ENCODE measurements around the gene ATP4B.
"Not testable (repeated sequence)": the region's sequence is repeated elsewhere in the genome, so short reads cannot be mapped to it uniquely, and the experiment has no call there.

The ATP4B gene

DNA sequence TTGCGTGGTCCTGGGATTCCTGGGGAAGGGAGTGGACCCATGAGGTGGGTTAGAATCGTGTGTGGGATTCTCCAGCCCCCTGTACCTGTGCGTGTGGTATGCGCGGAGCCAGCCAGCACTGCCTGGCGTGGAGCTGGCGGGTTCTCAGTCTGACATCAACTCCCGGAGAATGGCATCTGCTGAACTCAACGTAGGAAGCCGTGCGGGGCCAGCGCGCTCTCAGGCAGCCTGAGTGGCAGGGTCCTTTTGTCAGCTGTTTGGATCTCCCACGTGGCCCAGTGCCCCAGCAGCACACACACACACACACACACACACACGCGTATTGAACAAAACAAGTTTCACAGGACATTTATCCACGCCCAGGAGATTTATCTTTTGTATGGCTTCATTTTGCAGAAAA lies 28.1 kb downstream of the ATP4B start:
- H3K27me3 ChIP-seq (ENCODE audit: control insufficient read depth, insufficient read depth, low read length), result no peaks in the 10 kb centered on the region
- H3K4me1 ChIP-seq (ENCODE audit: control insufficient read depth, insufficient read depth, low read length), result no peaks in the 10 kb centered on the region
- H3K27ac ChIP-seq (ENCODE audit: low read depth, low read length), result no peak overlapping the region
- no peak overlapping the region for H3K9ac ChIP-seq (ENCODE audit: low read length)
- H3K9me3 ChIP-seq (ENCODE audit: control insufficient read depth, insufficient read depth, low read depth, low read length), result no peaks in the 10 kb centered on the region
- H3K36me3 ChIP-seq (ENCODE audit: control insufficient read depth, insufficient read depth, low read length), result peaks cover 95% of the 10 kb centered on the region
- no peak overlapping the region for H3K4me3 ChIP-seq (ENCODE audit: low read depth, low read length)

DNA sequence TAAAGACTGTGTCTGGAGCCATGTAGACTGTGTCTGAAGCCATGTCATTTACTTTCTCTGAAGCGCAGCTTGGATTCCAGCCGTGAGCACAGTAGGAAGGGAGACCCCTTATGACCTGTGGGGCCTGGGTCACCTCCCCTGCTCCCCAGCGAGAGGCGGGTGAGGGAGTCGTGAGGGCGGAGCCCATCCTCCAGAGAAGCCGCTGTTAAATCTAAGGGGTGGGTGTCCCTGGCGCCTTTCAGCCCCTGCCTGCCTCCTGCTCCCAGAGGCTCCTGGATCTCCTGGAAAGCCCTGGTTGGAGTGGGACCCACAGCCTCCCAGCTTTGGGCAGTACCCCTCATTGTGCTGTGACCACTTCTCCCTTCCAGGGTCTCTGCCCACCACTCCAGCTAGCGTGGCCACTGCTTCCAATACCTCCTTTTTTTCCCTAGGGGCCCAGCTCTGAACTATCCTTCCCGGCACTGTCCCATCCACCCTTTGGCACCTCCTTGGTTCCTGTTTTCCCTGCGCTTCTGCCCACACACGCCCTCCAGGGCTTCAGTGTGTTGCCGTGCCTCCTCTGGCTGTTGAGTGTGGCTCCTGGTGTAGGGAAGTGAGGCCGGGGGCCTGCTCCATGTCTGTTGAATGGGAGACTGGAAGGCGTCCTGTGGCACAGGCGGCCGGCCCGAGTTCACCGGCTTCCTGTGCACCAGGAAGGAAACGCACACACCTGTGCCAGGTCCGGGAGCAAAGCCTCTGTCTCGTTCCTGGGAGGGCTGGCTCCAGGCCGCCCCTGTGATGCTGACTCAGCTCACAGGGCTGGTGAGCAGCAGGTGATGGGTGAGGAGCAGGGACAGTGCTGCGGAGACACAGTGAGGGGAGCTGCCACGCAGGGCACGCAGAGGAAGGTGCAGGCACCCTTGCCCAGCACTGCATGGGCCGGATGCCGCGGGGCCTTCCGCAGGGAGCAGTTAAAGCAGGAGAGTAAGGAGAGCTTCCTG lies 29.4 kb downstream of the ATP4B start:
- H3K9ac ChIP-seq (ENCODE audit: low read length), result no peak overlapping the region
- H3K9me3 ChIP-seq (ENCODE audit: control insufficient read depth, insufficient read depth, low read depth, low read length), result no peaks in the 10 kb centered on the region
- no peak overlapping the region for H3K27ac ChIP-seq (ENCODE audit: low read depth, low read length)
- H3K4me1 ChIP-seq (ENCODE audit: control insufficient read depth, insufficient read depth, low read length), result no peaks in the 10 kb centered on the region
- peaks cover 95% of the 10 kb centered on the region for H3K36me3 ChIP-seq (ENCODE audit: control insufficient read depth, insufficient read depth, low read length)
- no peaks in the 10 kb centered on the region for H3K27me3 ChIP-seq (ENCODE audit: control insufficient read depth, insufficient read depth, low read length)
- no peak overlapping the region for H3K4me3 ChIP-seq (ENCODE audit: low read depth, low read length)

DNA sequence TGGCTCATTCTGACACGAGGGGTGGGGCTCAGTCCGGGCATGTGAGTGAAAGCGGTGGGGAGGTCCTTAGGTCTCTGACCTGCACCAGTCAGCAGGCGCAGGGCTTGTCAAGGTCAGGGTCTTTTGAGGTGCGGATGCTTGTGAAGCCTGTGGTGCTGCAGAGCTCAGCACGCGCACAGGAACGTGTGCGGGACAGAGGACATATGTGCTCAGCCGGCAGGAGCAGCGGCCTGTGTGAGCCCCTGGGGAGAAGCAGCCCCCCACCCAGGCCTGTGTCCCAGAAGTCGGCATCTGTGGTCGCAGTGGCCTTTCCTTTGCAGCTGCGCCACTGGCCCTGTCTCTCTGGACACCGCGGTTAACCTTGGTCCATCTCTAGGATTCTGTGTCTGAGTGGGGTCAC lies 30.9 kb downstream of the ATP4B start:
- Histone ChIP-seq H3K4me3 (ENCODE audit: low read depth, low read length) (no peak overlapping the region), H3K27ac (ENCODE audit: low read depth, low read length) (no peak overlapping the region), H3K36me3 (ENCODE audit: control insufficient read depth, insufficient read depth, low read length) (peaks cover 94% of the 10 kb centered on the region)

DNA sequence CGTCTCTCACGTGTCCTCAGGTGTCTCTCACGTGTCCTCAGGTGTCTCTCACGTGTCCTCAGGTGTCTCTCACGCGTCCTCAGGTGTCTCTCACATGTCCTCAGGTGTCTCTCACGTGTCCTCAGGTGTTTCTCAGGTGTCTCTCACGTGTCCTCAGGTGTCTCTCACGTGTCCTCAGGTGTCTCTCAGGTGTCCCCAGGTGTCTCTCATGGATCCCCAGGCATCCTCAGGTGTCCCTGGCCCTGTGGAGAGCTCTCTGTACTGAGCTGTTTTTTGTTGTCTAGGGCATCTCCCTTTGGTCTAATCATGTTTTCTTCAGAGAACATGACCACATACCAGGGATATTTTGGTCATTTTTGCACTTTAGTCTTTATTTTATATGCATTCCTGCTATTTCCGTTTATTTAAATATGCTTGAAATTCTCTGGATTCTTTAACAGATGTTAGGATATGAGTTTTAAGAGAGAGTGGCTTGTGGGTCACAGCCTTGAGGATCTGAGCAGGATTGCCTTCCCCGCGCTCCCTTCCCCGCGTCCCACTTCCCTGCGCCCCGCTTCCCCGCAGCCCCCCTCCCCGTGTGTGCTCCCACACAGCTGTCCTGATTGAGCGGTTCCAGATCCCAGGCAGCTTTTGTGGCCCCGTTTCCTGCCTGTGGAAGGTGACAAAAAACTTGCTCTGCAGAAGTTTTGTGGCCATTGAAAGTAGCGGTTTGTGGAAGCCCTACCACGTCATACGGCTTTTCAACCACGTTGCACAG lies 31.9 kb downstream of the ATP4B start:
- peaks cover 84% of the 10 kb centered on the region for H3K36me3 ChIP-seq (ENCODE audit: control insufficient read depth, insufficient read depth, low read length)
- H3K4me1 ChIP-seq (ENCODE audit: control insufficient read depth, insufficient read depth, low read length), result no peaks in the 10 kb centered on the region
- H3K4me3 ChIP-seq (ENCODE audit: low read depth, low read length), result no peak overlapping the region
- H3K9ac ChIP-seq (ENCODE audit: low read length), result no peak overlapping the region
- H3K27ac ChIP-seq (ENCODE audit: low read depth, low read length), result no peak overlapping the region
- no peaks in the 10 kb centered on the region for H3K27me3 ChIP-seq (ENCODE audit: control insufficient read depth, insufficient read depth, low read length)
- H3K9me3 ChIP-seq (ENCODE audit: control insufficient read depth, insufficient read depth, low read depth, low read length), result no peaks in the 10 kb centered on the region

More for the DNA sequence above, 30.9 kb downstream of the ATP4B start:
- no peaks in the 10 kb centered on the region for H3K9me3 ChIP-seq (ENCODE audit: control insufficient read depth, insufficient read depth, low read depth, low read length)
- no peaks in the 10 kb centered on the region for H3K27me3 ChIP-seq (ENCODE audit: control insufficient read depth, insufficient read depth, low read length)
- H3K4me1 ChIP-seq (ENCODE audit: control insufficient read depth, insufficient read depth, low read length), result no peaks in the 10 kb centered on the region
- H3K9ac ChIP-seq (ENCODE audit: low read length), result no peak overlapping the region

- not testable (repeated sequence) for H3K27ac ChIP-seq (ENCODE audit: low read depth, low read length); H3K9ac ChIP-seq (ENCODE audit: low read length); H3K27me3 ChIP-seq (ENCODE audit: control insufficient read depth, insufficient read depth, low read length); H3K9me3 ChIP-seq (ENCODE audit: control insufficient read depth, insufficient read depth, low read depth, low read length); H3K4me3 ChIP-seq (ENCODE audit: low read depth, low read length); H3K4me1 ChIP-seq (ENCODE audit: control insufficient read depth, insufficient read depth, low read length)
- peaks cover 73% of the 10 kb centered on the region for H3K36me3 ChIP-seq (ENCODE audit: control insufficient read depth, insufficient read depth, low read length)
Measured at GRCh38 chr13:113624640-113625304, 33.2 kb downstream of the ATP4B start.

DNA sequence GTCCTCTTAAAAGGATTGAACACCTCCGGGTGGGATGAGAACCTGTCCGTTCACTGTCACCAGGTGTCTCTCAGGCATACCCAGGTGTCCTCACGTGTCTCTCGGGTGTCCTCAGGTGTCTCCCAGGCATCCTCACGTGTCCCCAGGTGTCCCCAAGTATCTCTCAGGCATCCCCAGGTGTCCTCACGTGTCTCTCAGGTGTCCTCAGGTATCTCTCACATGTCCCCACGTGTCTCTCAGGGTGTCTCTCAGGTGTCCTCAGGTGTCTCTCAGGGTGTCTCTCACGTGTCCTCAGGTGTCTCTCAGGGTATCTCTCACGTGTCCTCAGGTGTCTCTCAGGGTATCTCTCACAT lies 33.8 kb downstream of the ATP4B start:
- Histone ChIP-seq H3K27ac (ENCODE audit: low read depth, low read length) (no peak overlapping the region), H3K36me3 (ENCODE audit: control insufficient read depth, insufficient read depth, low read length) (peaks cover 67% of the 10 kb centered on the region), H3K27me3 (ENCODE audit: control insufficient read depth, insufficient read depth, low read length) (no peaks in the 10 kb centered on the region), H3K9ac (ENCODE audit: low read length) (no peak overlapping the region), H3K4me3 (ENCODE audit: low read depth, low read length) (no peak overlapping the region), H3K9me3 (ENCODE audit: control insufficient read depth, insufficient read depth, low read depth, low read length) (no peaks in the 10 kb centered on the region), H3K4me1 (ENCODE audit: control insufficient read depth, insufficient read depth, low read length) (no peaks in the 10 kb centered on the region)

GRCh38 chr13:113623491-113624234 lies 34.3 kb downstream of the ATP4B start:
- H3K27me3 ChIP-seq (ENCODE audit: control insufficient read depth, insufficient read depth, low read length), result no peaks in the 10 kb centered on the region
- no peak overlapping the region for H3K9ac ChIP-seq (ENCODE audit: low read length)
- no peaks in the 10 kb centered on the region for H3K4me1 ChIP-seq (ENCODE audit: control insufficient read depth, insufficient read depth, low read length)
- H3K27ac ChIP-seq (ENCODE audit: low read depth, low read length), result no peak overlapping the region
- no peaks in the 10 kb centered on the region for H3K9me3 ChIP-seq (ENCODE audit: control insufficient read depth, insufficient read depth, low read depth, low read length)
- H3K36me3 ChIP-seq (ENCODE audit: control insufficient read depth, insufficient read depth, low read length), result peaks cover 62% of the 10 kb centered on the region
- H3K4me3 ChIP-seq (ENCODE audit: low read depth, low read length), result no peak overlapping the region

- no peak overlapping the region for H3K4me3 ChIP-seq (ENCODE audit: low read depth, low read length)
- H3K27ac ChIP-seq (ENCODE audit: low read depth, low read length), result no peak overlapping the region
- no peaks in the 10 kb centered on the region for H3K4me1 ChIP-seq (ENCODE audit: control insufficient read depth, insufficient read depth, low read length)
- no peaks in the 10 kb centered on the region for H3K9me3 ChIP-seq (ENCODE audit: control insufficient read depth, insufficient read depth, low read depth, low read length)
- no peak overlapping the region for H3K9ac ChIP-seq (ENCODE audit: low read length)
- no peaks in the 10 kb centered on the region for H3K27me3 ChIP-seq (ENCODE audit: control insufficient read depth, insufficient read depth, low read length)
- peaks cover 55% of the 10 kb centered on the region for H3K36me3 ChIP-seq (ENCODE audit: control insufficient read depth, insufficient read depth, low read length)
Measured at GRCh38 chr13:113622791-113623490, 35.1 kb downstream of the ATP4B start.

DNA sequence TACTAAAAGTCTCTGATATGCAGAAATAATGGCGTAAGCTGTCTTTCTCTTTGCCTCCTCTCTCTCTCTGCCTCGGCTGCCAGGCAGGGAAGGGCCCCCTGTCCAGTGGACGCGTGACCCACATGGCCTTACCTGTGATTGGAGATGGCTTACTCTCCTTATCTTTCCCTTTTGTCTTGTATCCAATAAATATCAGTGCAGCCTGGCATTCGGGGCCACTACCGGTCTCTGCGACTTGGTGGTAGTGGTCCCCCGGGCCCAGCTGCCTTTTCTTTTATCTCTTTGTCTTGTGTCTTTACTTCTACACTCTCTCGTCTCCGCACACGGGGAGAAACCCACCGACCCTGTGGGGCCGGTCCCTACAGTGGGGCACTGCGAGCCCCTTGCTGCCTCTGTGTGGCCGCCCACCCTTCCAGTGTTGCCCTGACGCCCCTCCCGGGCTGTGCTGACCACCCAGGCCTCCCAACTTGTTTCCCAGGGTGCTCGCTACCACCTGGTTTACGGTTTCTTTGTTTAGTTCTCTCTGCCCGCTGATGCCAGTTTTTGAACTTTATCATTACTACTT lies 35.9 kb downstream of the ATP4B start:
- H3K9ac ChIP-seq (ENCODE audit: low read length); H3K27me3 ChIP-seq (ENCODE audit: control insufficient read depth, insufficient read depth, low read length): not testable (repeated sequence)
- peaks cover 46% of the 10 kb centered on the region for H3K36me3 ChIP-seq (ENCODE audit: control insufficient read depth, insufficient read depth, low read length)

GRCh38 chr13:113621498-113621897 lies 36.5 kb downstream of the ATP4B start:
- not testable (repeated sequence) for H3K4me3 ChIP-seq (ENCODE audit: low read depth, low read length); H3K9ac ChIP-seq (ENCODE audit: low read length); H3K4me1 ChIP-seq (ENCODE audit: control insufficient read depth, insufficient read depth, low read length); H3K27ac ChIP-seq (ENCODE audit: low read depth, low read length); H3K27me3 ChIP-seq (ENCODE audit: control insufficient read depth, insufficient read depth, low read length); H3K9me3 ChIP-seq (ENCODE audit: control insufficient read depth, insufficient read depth, low read depth, low read length)
- peaks cover 40% of the 10 kb centered on the region for H3K36me3 ChIP-seq (ENCODE audit: control insufficient read depth, insufficient read depth, low read length)

More for the DNA sequence above, 35.9 kb downstream of the ATP4B start:
- not testable (repeated sequence) for H3K27ac ChIP-seq (ENCODE audit: low read depth, low read length); H3K4me1 ChIP-seq (ENCODE audit: control insufficient read depth, insufficient read depth, low read length); H3K4me3 ChIP-seq (ENCODE audit: low read depth, low read length); H3K9me3 ChIP-seq (ENCODE audit: control insufficient read depth, insufficient read depth, low read depth, low read length)
